IMR-90 (cell line): ENCODE data around the gene ATG9B. TPM values are rescaled to one million over a fixed set of nuclear protein-coding genes. Genes with fewer than 3 reads are reported as not detected.
A peak's percentile ranks its signal among the peaks of the same experiment; 100 is the strongest.

Experiments used
- ATAC-seq: fragments of 200-7000 bp; cut with Tn5 transposase; 2 replicates; pipeline ENCODE4 v1.9.1; 2020; ENCODE audit warnings: low read depth, mild to moderate bottlenecking, moderate library complexity
- BruUV-seq: library from RNA; stranded (reverse); fragments of 400-500 nt; replicated peaks from 2 replicates; lab custom pipeline; 2021; lab: Mats Ljungman, UMichigan
- CTCF ChIA-PET: fragments of 300-600 bp; formaldehyde crosslinking; extraction: SDS; loops from one replicate; lab custom pipeline; 2021; ENCODE audit warnings: antibody characterized with exemption; lab: Yijun Ruan, JAX
- POLR2A ChIA-PET: fragments of 300-600 bp; sonication (Branson Sonifier 250); formaldehyde crosslinking; loops from one replicate; lab custom pipeline; 2022; ENCODE audit warnings: antibody characterized with exemption; ENCODE audit not compliant: unreplicated experiment; lab: Charles Lee
- DNase-seq: peaks from one replicate; pipeline ENCODE4 v3.0.0; 2013
- H2AFZ ChIP-seq: replicated peaks from 2 replicates; pipeline ENCODE3; 2013; ENCODE audit warnings: low read length, mild to moderate bottlenecking; ENCODE audit not compliant: poor library complexity
- H2AK5ac ChIP-seq: 2 replicates; pipeline ENCODE4 v1.6.1; 2013; ENCODE audit warnings: low read depth, low read length, inconsistent platforms
- H2AK9ac ChIP-seq: replicated peaks from 2 replicates; pipeline ENCODE3; 2013; ENCODE audit warnings: mild to moderate bottlenecking, low read depth, low read length, moderate library complexity; ENCODE audit not compliant: poor library complexity
- H2BK120ac ChIP-seq: 2 replicates; pipeline ENCODE4 v1.6.1; 2013; ENCODE audit warnings: low read depth, low read length, inconsistent platforms
- H2BK15ac ChIP-seq: 3 replicates; pipeline ENCODE4 v1.6.1; 2013; ENCODE audit warnings: low read depth, low read length, inconsistent platforms
- H2BK20ac ChIP-seq: 2 replicates; pipeline ENCODE4 v1.6.1; 2013; ENCODE audit warnings: low read depth, mild to moderate bottlenecking, inconsistent platforms, low read length, moderate library complexity
- H2BK5ac ChIP-seq: 2 replicates; pipeline ENCODE4 v1.6.1; 2013; ENCODE audit warnings: mild to moderate bottlenecking, low read depth, low read length, inconsistent platforms; ENCODE audit not compliant: poor library complexity, severe bottlenecking
- H3K14ac ChIP-seq: replicated peaks from 2 replicates; pipeline ENCODE4 v1.6.1; 2013; ENCODE audit warnings: low read depth, low read length, inconsistent platforms
- H3K18ac ChIP-seq: 2 replicates; pipeline ENCODE4 v1.6.1; 2013; ENCODE audit warnings: low read depth, low read length, control low read depth
- H3K23ac ChIP-seq: 2 replicates; pipeline ENCODE4 v1.6.1; 2013; ENCODE audit warnings: low read depth, low read length, inconsistent platforms
- H3K27ac ChIP-seq: 2 replicates; pipeline ENCODE4 v1.5.1; 2013; ENCODE audit warnings: mild to moderate bottlenecking, control low read depth, low read length; ENCODE audit not compliant: insufficient read depth
- H3K27me3 ChIP-seq: 2 replicates; pipeline ENCODE4 v1.6.1; 2013; ENCODE audit warnings: low read length; ENCODE audit not compliant: control insufficient read depth, insufficient read depth
- H3K36me3 ChIP-seq: 2 replicates; pipeline ENCODE4 v1.6.1; 2013; ENCODE audit warnings: low read length, mixed read lengths; ENCODE audit not compliant: control insufficient read depth, insufficient read depth
- H3K4ac ChIP-seq: 2 replicates; pipeline ENCODE4 v1.6.1; 2013; ENCODE audit warnings: low read depth, low read length, inconsistent platforms
- H3K4me1 ChIP-seq: 2 replicates; pipeline ENCODE4 v1.6.1; 2013; ENCODE audit warnings: low read length, mixed read lengths; ENCODE audit not compliant: control insufficient read depth, insufficient read depth
- H3K4me2 ChIP-seq: 2 replicates; pipeline ENCODE4 v1.6.1; 2013; ENCODE audit warnings: low read depth, mild to moderate bottlenecking, control low read depth, low read length, moderate library complexity
- H3K4me3 ChIP-seq: 2 replicates; pipeline ENCODE4 v1.5.1; 2013; ENCODE audit warnings: low read depth, mild to moderate bottlenecking, control low read depth, low read length, moderate library complexity; ENCODE audit not compliant: insufficient read depth
- H3K56ac ChIP-seq: 2 replicates; pipeline ENCODE4 v1.6.1; 2013; ENCODE audit warnings: low read length, inconsistent platforms; ENCODE audit not compliant: insufficient read depth; ENCODE audit errors: extremely low read depth
- H3K79me1 ChIP-seq, 2 experiments: 2 replicates each; pipeline ENCODE4 v1.6.1; 2013; ENCODE audit warnings: low read length in 2 of 2, inconsistent platforms in 1 of 2, low read depth in 1 of 2
- H3K9ac ChIP-seq: 2 replicates; pipeline ENCODE4 v1.6.1; 2013; ENCODE audit warnings: low read depth, low read length, control low read depth
- H3K9me1 ChIP-seq: 2 replicates; pipeline ENCODE4 v1.6.1; 2013; ENCODE audit warnings: low read length, inconsistent platforms; ENCODE audit not compliant: insufficient read depth
- H3K9me3 ChIP-seq: 2 replicates; pipeline ENCODE4 v1.6.1; 2013; ENCODE audit warnings: low read length; ENCODE audit not compliant: control insufficient read depth, insufficient read depth
- H4K20me1 ChIP-seq: 2 replicates; pipeline ENCODE4 v1.6.1; 2013; ENCODE audit warnings: low read length, inconsistent platforms; ENCODE audit not compliant: insufficient read depth
- H4K5ac ChIP-seq: 2 replicates; pipeline ENCODE4 v1.6.1; 2013; ENCODE audit warnings: mild to moderate bottlenecking, low read depth, low read length, control low read depth
- H4K8ac ChIP-seq, 2 experiments: 2 replicates each; pipeline ENCODE4 v1.6.1; 2013; ENCODE audit warnings: low read depth in 2 of 2, low read length in 2 of 2, control low read depth in 1 of 2, inconsistent platforms in 1 of 2
- H4K91ac ChIP-seq: 2 replicates; pipeline ENCODE4 v1.6.1; 2013; ENCODE audit warnings: low read depth, low read length, inconsistent platforms; ENCODE audit not compliant: insufficient read depth
- CEBPB ChIP-seq: IDR thresholded peaks from 2 replicates; pipeline ENCODE4 v1.6.1; 2012; ENCODE audit warnings: low read depth, low read length, improper control_type of control experiment
- POLR2A ChIP-seq: IDR thresholded peaks from 2 replicates; pipeline ENCODE4 v1.6.1; 2012; ENCODE audit warnings: mild to moderate bottlenecking, low read depth, low read length
- WGBS, 2 experiments: methylation state at CpG; one replicate each; pipeline versions ENCODE4 v1.1.5 to v1.1.7; 2013; ENCODE audit warnings: missing lambda C conversion rate in 2 of 2; ENCODE audit not compliant: insufficient read length in 1 of 2; ENCODE audit errors: extremely low coverage in 2 of 2; 5-methylcytosine and 5-hydroxymethylcytosine counted together
- dilution Hi-C: fragments of 300-500 bp; cut with HindIII; formaldehyde crosslinking; loops from one replicate; pipeline ENCODE4 v1.14.3; 2018; ENCODE audit warnings: low sequenced_read_pairs; ENCODE audit not compliant: unreplicated experiment
- in situ Hi-C: fragments of 300-500 bp; cut with MboI; formaldehyde crosslinking; loops from 3 replicates; pipeline ENCODE4 v1.14.3; 2019; ENCODE audit warnings: low sequenced_read_pairs, inconsistent platforms, mixed read lengths
- intact Hi-C: fragments of 100-400 bp; cut with micrococcal nuclease; formaldehyde crosslinking; loops from 2 replicates; pipeline ENCODE4 v1.10.0; 2022
- polyA plus RNA-seq, 3 experiments: library from polyadenylated mRNA; depleted of rRNA; stranded (reverse); fragments of >200 nt; gene quantifications; 2 replicates each; pipeline ENCODE4 v1.2.3, GENCODE V29; 2012; ENCODE audit warnings: low replicate concordance in 1 of 3
- total RNA-seq: library from RNA; depleted of rRNA; stranded (reverse); fragments of >200 nt; gene quantifications from 2 replicates; pipeline ENCODE4 v1.2.3, GENCODE V29; 2012
- TF ChIP-seq, protein P1 (sequence below): fragments of 150-350 bp; IDR thresholded peaks from 2 replicates; pipeline ENCODE4 v1.6.1; 2016; ENCODE audit warnings: low read depth, mild to moderate bottlenecking, low read length, moderate library complexity, borderline replicate concordance

Gene ATG9B
- total and polyA plus RNA-seq, 2 of the 4 experiments (the other 2 are of a cell fraction) = 0.18 to 0.91 TPM

DNA sequence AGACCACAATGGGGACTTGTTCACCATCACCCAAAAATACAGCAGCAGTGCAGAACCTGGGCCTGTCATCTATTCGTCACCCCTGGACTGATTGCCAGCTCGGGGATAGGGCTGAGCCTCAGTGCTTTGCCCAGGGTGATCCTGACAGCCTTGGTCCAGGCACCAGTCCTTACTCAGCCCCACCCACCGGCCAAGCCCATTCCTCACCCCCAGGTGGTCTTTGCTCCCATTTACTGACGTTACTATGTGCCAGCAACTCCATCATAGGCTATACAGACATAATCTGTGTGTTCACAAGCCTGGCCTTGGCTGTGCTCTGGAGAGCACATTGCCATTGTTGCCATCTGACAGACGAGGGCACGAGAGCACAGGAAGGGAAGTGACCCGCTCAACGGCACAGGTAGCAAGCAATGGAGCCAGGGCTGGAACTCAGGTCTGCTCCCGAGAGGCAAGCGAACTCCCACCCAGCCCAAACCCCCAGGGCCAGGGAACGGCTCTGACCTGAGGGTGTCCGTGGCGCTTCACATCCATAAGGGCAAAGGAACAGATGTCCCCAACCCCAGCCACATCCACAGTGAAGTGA is 6.8 kb downstream of the ATG9B start:
- no peak overlapping the region for H3K4ac ChIP-seq
- dilution Hi-C loops = no loop called here
- H3K56ac ChIP-seq = no peak overlapping the region
- no peak overlapping the region for H3K23ac ChIP-seq
- DNase-seq (no peak), ATAC-seq (no peak)
- H2BK15ac ChIP-seq = no peak overlapping the region
- peaks cover 55% of the 10 kb centered on the region for H3K27me3 ChIP-seq
- H4K20me1 ChIP-seq = no peaks in the 10 kb centered on the region
- no peaks in the 10 kb centered on the region for H3K36me3 ChIP-seq
- WGBS, 2 experiments = 65% methylated on average over 4 of the region's 13 CpGs; no CpG with 5 or more reads in 1 of the 2 experiments
- no peak overlapping the region; the same call in 1 of the 2 replicates for H3K4me2 ChIP-seq
- H3K9me3 ChIP-seq = no peaks in the 10 kb centered on the region
- H3K27ac ChIP-seq = no peak overlapping the region
- H3K14ac ChIP-seq = no peak overlapping the region
- BruUV-seq = no TSS peak
- H3K18ac ChIP-seq = no peak overlapping the region
- ChIA-PET CTCF (no interaction called here), POLR2A (no interaction called here)
- no peak overlapping the region for H2BK5ac ChIP-seq
- no peak overlapping the region for H4K5ac ChIP-seq
- in situ Hi-C loops = no loop called here
- no peak overlapping the region for H2BK120ac ChIP-seq
- no peak overlapping the region for H3K4me3 ChIP-seq
- peak overlapping the region; percentile 84 for H2AFZ ChIP-seq
- H2AK5ac ChIP-seq = no peak overlapping the region
- intact Hi-C loops = no loop called here
- no peak overlapping the region for H3K9ac ChIP-seq
- H3K4me1 ChIP-seq = peaks cover 4% of the 10 kb centered on the region; the same call in 1 of the 2 replicates
- no peak overlapping the region for H4K8ac ChIP-seq
- H3K9me1 ChIP-seq = no peaks in the 10 kb centered on the region
- H2BK20ac ChIP-seq = no peak overlapping the region
- peak overlapping the region; percentile 39 for H2AK9ac ChIP-seq
- no peaks in the 10 kb centered on the region for H3K79me1 ChIP-seq
- no peak overlapping the region; the same call in 1 of the 2 replicates for H4K91ac ChIP-seq
- TF ChIP-seq CEBPB (no peak), POLR2A (no peak)
- TF ChIP-seq, protein P1, sequence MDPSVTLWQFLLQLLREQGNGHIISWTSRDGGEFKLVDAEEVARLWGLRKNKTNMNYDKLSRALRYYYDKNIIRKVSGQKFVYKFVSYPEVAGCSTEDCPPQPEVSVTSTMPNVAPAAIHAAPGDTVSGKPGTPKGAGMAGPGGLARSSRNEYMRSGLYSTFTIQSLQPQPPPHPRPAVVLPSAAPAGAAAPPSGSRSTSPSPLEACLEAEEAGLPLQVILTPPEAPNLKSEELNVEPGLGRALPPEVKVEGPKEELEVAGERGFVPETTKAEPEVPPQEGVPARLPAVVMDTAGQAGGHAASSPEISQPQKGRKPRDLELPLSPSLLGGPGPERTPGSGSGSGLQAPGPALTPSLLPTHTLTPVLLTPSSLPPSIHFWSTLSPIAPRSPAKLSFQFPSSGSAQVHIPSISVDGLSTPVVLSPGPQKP = no peak
